Glomerular visceral epithelial cell (primary cell): ENCODE results near the gene FAM181B.

Source experiments
- DNase-seq: peaks from one replicate; pipeline ENCODE4 v3.0.0-alpha.2; 2016; ENCODE audit errors: extremely low spot score

FAM181B gene

GRCh38 chr11:82683029-82683428 lies 50.6 kb downstream of the FAM181B start:
- no peak for DNase-seq

DNA sequence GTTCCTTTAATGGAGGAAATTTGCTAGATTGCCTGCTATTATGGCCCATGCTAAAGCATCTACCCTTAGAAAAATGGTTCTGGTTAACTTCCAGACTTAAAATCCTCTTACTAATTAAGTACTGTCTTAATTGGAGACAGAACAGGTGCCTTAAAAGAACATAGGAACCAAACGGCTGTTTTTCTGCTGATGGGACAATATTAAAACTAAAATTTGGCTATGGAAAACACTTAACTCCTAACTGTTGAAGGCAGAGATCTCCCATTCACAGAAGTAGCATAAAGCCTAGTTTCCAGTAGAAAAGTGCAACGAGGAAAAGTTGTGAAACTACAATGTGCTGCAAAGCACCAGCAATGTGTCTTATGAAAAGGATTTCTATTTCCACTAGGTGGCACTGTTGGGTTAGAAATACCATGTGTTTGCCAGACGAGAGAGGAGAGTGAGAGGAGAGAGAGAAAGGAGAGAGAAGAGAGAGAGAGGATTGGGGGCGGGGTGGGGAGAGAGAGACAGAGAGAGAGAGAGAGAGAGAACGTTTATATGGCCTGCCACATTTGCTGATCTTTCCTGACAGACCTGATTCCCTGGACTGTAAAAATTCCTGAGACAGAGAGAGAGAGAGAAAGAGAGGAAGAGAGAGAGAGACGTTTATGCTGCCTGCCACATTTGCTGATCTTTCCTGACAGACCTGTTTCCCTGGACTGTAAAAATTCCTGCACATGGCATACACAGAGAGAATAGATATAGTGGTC lies 51.5 kb downstream of the FAM181B start:
- DNase-seq, result peak; percentile 49

DNA sequence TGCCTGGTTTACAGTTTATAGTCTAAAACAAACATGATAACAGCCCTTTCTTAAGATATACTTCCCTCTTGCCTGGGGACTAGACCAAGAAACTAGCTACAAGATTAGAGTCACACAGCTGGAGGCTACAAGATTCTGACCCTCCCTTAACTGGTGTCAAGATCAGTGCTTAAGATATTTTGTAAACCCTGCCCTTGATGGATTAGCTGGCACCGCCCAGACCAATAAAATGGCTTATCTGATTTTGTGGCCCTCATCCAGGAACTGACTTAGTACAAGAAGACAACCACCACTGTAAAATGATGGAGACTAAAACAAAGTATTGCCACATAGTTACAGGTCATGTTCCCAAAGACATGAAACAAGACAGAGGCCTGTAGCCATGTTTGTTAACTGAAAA lies 53.4 kb downstream of the FAM181B start:
- no peak for DNase-seq
